Activated CD4-positive, CD25-positive, alpha-beta regulatory T cell treated with anti-CD3 and anti-CD28 coated beads, Interleukin-2, amount 50 U/mL, for 72 hours (primary cell): ENCODE results near the gene UHRF2.
"Not testable (repeated sequence)": the region's sequence is repeated elsewhere in the genome, so short reads cannot be mapped to it uniquely, and the experiment has no call there.

Experiments
- DNase-seq: peaks from one replicate; pipeline ENCODE4 v3.0.0; 2021

UHRF2 gene, protein sequence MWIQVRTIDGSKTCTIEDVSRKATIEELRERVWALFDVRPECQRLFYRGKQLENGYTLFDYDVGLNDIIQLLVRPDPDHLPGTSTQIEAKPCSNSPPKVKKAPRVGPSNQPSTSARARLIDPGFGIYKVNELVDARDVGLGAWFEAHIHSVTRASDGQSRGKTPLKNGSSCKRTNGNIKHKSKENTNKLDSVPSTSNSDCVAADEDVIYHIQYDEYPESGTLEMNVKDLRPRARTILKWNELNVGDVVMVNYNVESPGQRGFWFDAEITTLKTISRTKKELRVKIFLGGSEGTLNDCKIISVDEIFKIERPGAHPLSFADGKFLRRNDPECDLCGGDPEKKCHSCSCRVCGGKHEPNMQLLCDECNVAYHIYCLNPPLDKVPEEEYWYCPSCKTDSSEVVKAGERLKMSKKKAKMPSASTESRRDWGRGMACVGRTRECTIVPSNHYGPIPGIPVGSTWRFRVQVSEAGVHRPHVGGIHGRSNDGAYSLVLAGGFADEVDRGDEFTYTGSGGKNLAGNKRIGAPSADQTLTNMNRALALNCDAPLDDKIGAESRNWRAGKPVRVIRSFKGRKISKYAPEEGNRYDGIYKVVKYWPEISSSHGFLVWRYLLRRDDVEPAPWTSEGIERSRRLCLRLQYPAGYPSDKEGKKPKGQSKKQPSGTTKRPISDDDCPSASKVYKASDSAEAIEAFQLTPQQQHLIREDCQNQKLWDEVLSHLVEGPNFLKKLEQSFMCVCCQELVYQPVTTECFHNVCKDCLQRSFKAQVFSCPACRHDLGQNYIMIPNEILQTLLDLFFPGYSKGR

DNA sequence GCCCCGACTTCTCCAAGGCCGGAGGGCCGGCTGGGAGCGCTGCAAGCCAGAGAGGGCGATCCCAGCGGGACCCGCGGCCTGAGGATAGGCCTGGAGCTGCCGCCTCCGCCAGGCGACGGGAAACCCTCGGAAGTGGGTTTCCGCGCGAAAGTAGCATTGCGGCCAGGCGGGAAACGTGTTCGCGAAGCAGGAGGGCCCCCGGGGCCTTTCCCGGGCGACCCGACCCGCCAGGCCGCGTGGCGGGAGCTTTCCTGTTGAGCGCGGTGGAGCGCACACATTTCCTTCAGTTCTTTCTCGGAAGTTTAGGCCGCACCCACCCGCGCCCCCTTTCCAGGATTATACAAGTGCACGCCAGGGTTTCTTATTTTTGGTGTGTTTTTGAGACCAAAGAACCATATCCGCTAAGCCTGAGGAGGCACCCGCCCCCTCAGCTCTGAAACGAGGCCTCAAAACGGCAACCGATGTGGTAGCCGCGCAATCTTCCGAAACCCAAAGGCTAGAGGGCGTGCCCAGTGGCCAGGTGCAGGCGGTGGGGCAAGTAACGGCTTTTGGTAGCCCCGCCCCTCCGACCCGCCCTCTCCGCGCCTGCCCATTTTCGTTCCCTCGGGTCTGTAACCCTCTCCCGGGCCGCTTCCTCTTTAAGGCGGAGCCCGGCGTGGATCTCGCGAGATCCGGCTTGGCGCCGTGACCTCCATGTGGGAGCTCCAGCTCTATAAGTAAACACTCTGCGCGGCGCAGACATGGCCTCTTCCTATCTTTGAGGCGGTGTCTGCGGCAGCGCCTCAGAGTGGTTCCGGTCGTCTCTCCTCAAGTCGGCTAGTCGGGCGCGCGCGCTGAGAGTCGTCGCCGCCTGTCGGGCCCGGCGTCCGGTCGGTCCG lies at the start of gene UHRF2:
Gene UHRF2, plus strand, starts transcription at position 713 of the 878 bp plus-strand sequence. CDS start 292 bp downstream, outside the sequence.
- peak; percentile 97 for DNase-seq

DNA sequence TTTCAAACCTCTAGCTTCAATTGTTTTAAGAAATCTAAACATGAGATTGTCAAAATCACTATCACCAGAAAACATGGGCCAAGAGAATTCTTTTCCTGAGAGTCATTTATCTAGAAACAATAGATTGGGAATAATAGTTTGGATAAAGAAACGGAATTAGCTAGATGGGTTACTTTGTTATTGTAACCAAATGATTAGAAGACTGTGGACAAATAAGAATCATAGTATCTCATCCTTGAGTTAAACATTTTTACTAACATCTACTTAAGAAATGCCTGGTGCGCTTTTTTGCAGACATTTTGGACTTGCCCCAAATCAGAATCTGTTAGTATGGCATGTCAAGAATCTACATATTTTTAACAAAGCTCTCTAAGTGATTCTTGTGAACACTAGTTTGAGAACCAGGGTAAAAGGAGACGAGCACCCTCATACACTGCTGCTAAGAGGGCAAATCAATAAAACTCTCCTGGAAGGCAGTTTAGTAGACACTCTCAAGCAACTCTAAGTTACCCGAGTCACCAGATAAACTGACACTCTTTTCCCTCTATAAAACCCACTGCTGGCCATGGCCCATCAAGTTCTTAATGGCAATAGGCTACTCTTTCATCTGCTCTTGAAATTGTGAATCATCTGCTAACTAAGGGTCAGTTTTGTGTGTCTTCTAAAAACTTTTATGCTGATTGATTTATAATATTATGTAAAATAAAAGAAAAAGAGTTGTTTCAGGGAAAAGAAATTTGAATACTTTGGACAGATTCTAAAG lies 45.7 kb upstream of the UHRF2 start:
- DNase-seq: no peak

DNA sequence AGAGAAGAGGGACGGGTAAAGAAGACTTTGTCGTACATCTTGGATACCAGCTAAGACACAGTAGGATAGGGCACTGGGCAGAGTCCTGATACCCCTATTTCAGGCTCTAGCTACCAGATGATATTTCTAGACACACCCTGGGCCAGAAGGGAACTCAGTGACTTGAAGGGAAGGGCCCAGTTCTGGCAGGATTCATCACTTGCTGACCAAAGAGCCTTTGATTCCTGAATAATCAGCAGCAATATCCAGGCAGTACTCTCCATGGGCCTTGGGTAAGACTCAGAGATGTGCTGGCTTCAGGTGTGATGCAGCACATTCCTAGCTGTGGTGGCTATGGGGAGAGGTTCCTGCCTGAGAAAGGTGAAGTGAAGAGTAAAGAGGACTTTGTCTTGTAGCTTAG lies 44.2 kb upstream of the UHRF2 start:
- no peak for DNase-seq

DNA sequence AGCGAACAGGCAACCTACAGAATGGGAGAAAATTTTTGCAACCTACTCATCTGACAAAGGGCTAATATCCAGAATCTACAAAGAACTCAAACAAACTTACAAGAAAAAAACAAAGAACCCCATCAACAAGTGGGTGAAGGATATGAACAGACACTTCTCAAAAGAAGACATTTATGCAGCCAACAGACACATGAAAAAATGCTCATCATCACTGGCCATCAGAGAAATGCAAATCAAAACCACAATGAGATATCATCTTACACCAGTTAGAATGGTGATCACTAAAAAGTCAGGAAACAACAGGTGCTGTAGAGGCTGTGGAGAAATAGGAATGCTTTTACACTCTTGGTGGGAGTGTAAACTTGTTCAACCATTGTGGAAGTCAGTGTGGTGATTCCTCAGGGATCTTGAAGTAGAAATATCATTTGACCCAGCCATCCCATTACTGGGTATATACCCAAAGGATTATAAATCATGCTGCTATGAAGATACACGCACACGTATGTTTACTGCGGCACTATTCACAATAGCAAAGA lies 31.5 kb upstream of the UHRF2 start:
- not testable (repeated sequence) for DNase-seq

DNA sequence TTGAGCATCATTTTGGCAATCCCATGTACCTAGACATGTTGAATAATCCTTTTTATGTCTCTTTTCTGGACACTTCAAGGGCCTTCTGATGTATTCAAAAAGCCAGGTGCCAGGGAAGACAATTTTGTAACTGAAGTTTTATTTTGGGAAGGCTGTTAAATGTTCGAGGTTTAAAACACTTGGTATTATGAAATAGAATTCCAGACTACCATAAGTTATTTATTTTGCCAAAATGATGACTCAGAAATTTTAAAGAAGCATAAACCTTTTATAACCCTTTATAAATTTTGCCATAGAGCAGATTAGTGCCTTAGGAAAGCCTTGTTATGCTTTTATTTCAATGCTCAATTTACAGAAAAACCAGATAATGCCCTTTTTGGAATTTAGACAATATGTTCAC lies 30.3 kb upstream of the UHRF2 start:
- no peak for DNase-seq

DNA sequence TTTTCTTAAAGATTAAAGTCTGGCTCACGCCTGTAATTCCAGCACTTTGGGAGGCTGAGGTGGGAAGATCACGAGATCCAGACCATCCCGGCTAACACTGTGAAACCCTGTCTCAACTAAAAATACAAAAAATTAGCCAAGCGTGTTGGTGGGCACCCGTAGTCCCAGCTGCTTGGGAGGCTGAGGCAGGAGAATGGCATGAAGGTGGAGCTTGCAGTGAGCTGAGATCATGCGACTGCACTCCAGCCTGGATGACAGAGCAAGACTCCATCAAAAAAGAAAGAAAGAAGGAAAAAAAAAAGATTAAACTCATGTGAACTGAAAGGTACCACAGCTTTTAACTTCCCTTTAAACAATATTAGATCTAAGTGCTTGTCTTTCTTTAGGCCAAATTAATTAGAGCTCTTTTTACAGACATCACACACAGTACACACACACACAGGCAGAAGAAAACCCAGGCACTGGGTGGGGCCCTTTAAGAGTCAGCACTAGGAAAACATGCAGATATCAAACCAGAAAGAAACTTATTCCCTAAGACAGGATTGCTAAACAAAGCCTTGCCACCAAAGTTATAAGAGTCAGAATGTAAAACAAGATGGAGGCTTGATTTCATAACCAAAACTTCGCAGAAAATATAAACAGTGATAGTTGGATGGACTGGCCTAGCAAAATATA lies 29.3 kb upstream of the UHRF2 start:
- DNase-seq: no peak

DNA sequence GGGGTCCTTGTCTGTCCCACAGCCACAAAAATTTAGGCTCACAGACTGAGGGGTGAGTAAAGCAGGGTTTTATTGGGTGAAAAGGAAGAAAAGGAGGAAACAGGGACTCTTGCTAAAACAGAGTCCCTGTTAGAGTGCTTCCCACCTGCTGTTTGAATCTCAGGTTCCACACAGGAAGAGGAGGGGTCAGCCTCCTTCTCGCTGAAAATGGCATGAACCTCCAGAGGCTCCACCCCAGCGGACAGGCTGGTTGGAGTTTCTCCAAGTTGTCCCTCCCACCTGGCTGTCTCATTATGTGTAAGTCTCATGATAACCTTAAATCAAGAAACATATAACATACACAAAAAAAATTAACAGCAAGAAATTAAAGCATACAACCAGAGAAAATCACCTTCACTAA lies 28.3 kb upstream of the UHRF2 start:
- DNase-seq: no peak

DNA sequence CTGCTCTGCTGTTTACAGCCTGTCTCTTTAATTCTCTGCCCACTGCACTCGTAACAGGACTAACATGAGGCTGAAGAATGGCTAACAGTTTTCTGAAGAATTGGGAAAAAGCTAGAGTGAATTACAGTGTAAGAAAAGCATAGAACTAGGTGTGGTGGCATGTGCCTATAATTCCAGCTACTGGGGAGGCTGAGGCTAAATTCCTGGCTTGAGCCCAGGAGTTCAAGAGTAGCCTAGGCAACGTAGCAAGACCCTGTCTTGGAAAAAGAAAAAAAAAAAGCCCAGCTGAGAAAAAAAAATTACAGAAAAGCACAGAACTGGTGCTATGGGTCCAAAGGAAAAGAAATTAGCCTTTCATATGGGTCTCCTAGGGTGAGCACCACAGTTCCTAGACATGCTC lies 13.9 kb upstream of the UHRF2 start:
- no peak for DNase-seq

DNA sequence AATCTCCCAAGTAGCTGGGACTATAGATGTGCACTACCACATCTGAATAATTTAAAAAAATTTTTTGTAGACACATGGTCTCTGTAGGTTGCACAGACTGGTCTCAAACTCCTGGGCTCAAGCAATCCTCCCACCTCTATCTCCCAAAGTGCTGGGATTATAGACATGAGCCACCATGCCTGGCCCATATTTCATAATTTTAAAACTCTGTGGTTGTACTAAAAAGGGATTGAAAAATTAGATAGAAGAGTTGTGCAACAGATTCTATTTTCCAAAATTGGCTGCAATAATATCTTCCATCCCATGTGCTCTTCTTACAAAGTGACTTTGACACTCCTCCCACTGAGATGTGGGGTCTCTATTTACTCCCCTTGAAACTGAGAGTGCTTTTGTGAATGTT lies 7.6 kb upstream of the UHRF2 start:
- DNase-seq: no peak

DNA sequence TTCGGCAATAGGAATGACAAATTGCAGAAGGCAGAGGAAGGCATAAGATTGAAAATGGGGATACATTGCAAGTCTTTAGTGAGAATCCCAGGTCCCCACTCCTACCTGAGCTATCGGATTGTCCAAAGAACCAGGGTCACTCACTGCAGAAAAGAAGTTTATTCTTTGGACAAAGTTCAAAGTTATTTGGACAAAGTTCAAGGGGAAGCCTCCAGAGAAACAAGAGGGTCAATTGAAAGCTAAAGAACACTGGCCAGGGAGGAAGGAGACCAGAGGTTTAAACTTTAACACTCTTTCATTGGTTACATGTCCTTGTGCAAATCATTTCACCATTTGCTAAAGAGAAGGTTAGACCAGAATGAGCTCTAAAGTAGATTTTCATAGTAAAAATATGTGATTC lies 5.2 kb upstream of the UHRF2 start:
- DNase-seq: no peak

DNA sequence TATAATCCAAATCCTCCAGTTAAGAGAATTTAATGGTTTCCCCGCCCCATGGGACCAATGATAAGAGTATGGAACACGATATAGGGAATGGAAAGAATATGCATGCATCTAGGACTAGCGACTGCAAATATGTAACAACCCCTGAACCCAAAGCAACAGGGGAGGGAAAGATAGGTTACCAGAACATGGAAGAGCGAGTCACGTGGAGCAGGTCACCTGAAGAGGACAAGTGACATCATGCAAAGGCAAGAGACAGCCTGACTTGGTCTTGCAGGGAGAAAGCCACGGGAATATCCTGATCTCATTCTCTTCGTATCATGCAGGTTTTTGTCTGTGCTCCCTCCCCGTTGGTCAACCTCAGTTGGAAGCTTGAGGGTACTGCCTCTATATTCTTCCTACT lies 4.7 kb upstream of the UHRF2 start:
- DNase-seq: no peak

DNA sequence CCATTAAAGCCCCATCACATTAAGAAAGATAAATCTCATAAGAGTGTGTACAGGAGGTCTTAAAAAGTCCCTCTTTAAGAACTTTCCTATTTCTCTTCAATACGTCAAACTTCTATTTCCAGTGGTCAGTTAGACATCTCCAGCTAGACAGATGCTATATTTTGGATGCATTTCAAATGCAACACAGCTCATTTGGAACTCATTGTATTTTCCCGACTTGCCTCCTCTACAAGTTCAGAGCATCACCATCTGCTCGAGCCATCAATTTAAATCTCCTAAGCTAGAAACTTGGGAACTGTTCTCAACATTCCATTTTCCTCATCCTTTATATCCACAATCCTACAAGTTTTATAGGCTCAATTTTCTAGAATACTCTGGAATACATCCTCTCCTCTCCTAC lies 3.2 kb upstream of the UHRF2 start:
- DNase-seq: no peak

DNA sequence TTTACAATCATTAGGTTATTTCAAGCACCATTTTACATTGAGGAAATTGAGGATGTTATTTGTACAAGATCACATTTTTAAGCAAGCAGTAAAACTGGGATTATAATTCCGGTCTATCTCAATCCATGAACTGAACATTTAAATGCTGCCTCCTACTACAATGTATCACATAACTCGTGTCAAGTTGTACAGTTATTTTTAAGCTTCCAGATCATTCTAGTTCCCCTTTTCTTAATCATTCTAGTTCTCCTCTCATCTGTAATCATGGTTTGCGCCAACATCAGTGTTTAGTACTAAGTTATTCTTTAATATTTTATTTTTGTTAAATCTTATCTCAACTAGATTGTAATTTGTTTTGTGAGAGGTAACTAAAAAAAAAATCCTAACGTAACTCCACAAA lies 2.4 kb upstream of the UHRF2 start:
- DNase-seq: no peak

DNA sequence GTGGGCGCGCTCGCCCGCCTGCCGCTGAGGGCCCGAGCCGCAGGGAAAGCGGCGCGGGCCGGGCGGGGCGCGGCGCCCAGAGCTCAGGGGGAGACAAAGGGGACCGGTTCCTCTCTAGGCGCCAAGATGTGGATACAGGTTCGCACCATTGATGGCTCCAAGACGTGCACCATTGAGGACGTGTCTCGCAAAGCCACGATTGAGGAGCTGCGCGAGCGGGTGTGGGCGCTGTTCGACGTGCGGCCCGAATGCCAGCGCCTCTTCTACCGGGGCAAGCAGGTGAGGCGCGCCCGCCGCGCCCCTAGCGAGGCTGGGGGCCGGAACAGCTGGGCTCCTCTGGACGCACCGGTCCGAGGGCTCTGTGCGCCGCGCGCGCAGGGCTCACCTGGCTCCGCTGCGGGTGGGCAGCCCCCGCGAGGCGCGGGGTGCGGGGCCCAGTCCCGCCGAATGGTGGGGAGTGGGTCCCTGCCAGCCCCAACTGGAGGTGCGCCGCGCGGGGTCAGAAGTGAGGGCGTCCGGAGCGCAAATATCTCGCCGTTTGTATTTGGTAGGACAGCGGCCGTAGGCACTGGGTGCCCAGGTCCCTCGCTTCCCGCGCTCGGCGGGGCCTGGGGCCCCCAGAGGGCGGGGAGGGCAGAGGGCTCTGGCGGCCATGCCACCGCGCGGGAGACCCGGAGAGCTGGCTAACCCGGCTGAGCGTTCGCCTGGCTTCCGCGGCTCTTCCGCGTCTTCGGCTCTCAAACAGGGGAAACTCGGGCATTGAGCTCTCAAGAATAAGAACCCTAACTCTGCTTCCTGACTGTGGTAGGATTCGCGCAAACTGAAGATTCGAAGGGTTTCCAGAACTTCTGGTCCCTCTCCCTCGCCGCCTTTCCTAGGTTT lies 607 bp downstream of the UHRF2 start:
- peak; percentile 65 for DNase-seq

DNA sequence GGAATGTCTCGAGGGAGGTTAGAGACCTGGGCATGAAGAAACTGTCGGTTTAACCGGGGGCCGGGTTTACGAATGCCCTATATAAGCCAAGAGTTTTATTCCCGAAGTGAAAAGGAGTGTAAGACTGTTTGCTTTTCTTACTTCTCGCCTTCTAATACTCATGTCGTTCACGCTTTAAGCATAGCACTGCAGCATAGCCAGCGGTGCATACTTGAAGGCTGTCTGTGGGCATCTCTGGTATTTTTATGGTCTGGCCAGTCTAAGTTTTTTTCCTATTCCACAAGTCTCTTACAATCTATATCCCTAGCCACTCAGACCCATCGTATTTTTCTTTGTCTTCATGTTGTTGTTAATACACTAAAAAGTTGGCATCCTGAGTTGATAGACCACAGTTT lies 1.2 kb downstream of the UHRF2 start:
- DNase-seq: no peak

DNA sequence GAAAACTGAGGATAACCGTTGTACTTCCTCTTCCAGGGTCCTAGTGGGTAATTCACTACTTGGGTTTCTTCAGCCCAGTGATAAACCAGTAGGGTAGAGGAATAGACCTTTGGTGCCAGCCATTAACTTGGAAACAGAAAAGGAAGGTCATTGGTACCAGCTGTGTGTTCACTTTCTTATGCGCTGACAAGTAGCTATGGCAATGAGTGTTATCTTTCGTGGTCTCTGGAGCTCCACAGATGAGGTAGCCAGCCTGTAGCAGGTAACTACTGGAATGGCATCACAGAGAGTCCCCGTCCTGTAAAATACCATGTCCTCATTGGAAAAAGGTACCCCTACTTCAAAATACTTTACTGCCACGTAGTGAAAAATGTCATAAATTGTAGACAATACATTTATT lies 2.3 kb downstream of the UHRF2 start:
- DNase-seq: no peak

DNA sequence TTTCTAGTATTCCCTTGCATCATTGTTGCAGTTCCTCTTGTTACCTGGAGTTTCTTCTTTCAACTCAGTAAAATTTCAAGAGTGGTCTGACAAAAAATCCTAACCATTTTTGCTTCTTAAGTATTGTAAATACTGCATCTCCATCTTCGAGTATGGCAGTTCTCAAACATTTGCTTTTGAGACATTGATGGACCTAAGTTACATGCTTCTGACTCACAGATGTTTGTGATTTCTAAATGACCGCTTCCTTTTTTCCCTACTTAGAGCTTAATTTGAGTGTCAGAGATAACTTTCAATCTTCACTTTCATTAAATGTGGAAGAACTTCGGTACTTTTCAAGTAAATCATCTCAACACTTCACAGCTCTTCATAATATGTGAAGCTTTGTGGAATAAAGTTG lies 4.2 kb downstream of the UHRF2 start:
- DNase-seq: no peak

DNA sequence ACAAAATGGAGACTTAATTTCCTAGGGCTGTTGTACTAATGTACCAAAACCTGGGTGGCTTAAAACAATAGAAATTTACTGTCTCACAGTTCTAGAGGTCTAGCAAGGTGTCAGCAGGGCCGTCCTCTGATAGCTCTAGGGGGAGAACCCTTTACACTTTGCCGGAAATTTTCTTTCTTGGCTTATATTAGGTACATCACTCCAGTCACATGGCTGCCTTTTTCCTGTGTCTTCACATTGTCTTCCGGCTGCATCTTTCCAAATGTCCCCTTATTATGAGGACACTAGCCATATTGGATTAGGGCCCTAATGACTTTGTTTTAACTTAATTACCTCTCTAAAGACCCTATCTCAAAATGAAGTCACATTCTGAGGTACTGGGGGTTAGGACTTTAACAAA lies 5.8 kb downstream of the UHRF2 start:
- no peak for DNase-seq

DNA sequence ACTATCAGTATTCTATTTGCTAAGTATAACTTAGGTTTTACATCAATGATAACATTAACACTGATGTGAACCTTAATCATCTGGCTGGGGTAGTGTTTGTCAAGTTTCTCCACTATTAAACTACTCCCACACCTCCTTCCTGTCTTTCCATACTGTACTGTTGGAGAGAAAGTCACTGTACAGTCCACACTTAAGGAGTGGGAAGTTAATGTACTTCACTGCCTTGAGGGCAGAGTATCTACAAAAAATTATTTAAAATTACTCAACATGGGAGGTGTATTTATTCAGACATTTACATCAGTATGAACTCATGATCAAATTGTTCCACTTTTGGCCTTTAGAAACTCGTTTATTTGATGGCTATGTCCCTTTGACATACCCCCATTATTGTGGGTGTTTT lies 11.9 kb downstream of the UHRF2 start:
- no peak for DNase-seq

DNA sequence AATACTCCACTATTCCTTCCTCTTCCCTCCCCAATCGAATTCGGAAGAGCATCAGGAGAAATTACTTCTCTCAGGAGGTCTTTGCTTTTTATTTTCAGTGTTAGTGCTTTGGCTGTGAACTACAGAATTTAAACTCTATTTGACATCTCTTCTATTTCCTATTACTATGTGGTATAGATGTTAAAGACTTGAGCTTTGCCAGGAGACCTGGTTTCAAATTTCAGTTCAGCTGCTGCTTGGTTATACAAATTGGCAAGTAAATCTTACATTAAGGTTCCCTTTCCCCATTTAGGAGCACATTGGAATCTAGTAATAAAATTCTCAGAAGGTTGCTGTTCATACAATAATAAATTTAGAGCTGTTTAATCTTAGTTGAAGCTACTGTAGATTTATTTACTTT lies 13.1 kb downstream of the UHRF2 start:
- no peak for DNase-seq
